Subcutaneous abdominal adipose tissue (tissue), 5 donors: ENCODE results near the gene HOXD8.
A peak's percentile ranks its signal among the peaks of the same experiment; 100 is the strongest.

Source experiments
- H3K27ac ChIP-seq: one replicate; pipeline ENCODE4 v1.7.0; 2013; ENCODE audit warnings: low read depth, mild to moderate bottlenecking, inconsistent platforms, low read length, moderate library complexity
- H3K27me3 ChIP-seq, 5 donors: one replicate each; pipeline ENCODE4 v1.7.0; 2013; ENCODE audit warnings: low read length in 5 of 5, inconsistent platforms in 1 of 5; ENCODE audit not compliant: control insufficient read depth in 5 of 5, insufficient read depth in 4 of 5
- H3K36me3 ChIP-seq, 5 donors: one replicate each; pipeline ENCODE4 v1.7.0; 2013; ENCODE audit warnings: low read length in 5 of 5; ENCODE audit not compliant: control insufficient read depth in 5 of 5, insufficient read depth in 5 of 5
- H3K4me1 ChIP-seq, 5 donors: one replicate each; pipeline ENCODE4 v1.7.0; 2013; ENCODE audit warnings: low read length in 5 of 5, mild to moderate bottlenecking in 3 of 5, moderate library complexity in 1 of 5; ENCODE audit not compliant: control insufficient read depth in 5 of 5, insufficient read depth in 5 of 5
- H3K4me3 ChIP-seq, 5 donors: one replicate each; pipeline ENCODE4 v1.7.0; 2013; ENCODE audit warnings: low read length in 5 of 5, low read depth in 1 of 5
- H3K9ac ChIP-seq, 5 donors: one replicate each; pipeline ENCODE4 v1.7.0; 2013; ENCODE audit warnings: low read length in 5 of 5, mild to moderate bottlenecking in 4 of 5, moderate library complexity in 3 of 5
- H3K9me3 ChIP-seq, 5 donors: one replicate each; pipeline ENCODE4 v1.7.0; 2013; ENCODE audit warnings: low read length in 5 of 5; ENCODE audit not compliant: control insufficient read depth in 5 of 5
- donor health status: healthy.
- donor health status: healthy.
- donor health status: healthy.
- donor health status: healthy.
- donor health status: healthy.

HOXD8 gene

GRCh38 chr2:176084611-176085119 is 44.8 kb upstream of the HOXD8 start:
- H3K4me1 ChIP-seq = peaks cover 0 to 52% (median 34%) of the 10 kb centered on the region in 5 donors
- no peak overlapping the region for H3K4me3 ChIP-seq
- no peaks in the 10 kb centered on the region for H3K36me3 ChIP-seq
- peaks cover 83 to 95% (median 93%) of the 10 kb centered on the region in 5 donors for H3K27me3 ChIP-seq
- no peak overlapping the region for H3K27ac ChIP-seq
- H3K9ac ChIP-seq = no peak overlapping the region
- H3K9me3 ChIP-seq = peaks cover 0 to 7% (median 5%) of the 10 kb centered on the region in 5 donors

- Histone ChIP-seq H3K4me1 (peaks cover 0 to 47% (median 31%) of the 10 kb centered on the region in 5 donors), H3K9ac (no peak overlapping the region), H3K27me3 (peaks cover 87 to 99% (median 97%) of the 10 kb centered on the region in 5 donors), H3K27ac (no peak overlapping the region), H3K36me3 (no peaks in the 10 kb centered on the region), H3K4me3 (peak overlapping the region in 1 of 5 donors; percentile 10), H3K9me3 (peaks cover 0 to 7% (median 5%) of the 10 kb centered on the region in 5 donors)
These were observed 44.3 kb upstream of the HOXD8 start for GRCh38 chr2:176085120-176085788.

DNA sequence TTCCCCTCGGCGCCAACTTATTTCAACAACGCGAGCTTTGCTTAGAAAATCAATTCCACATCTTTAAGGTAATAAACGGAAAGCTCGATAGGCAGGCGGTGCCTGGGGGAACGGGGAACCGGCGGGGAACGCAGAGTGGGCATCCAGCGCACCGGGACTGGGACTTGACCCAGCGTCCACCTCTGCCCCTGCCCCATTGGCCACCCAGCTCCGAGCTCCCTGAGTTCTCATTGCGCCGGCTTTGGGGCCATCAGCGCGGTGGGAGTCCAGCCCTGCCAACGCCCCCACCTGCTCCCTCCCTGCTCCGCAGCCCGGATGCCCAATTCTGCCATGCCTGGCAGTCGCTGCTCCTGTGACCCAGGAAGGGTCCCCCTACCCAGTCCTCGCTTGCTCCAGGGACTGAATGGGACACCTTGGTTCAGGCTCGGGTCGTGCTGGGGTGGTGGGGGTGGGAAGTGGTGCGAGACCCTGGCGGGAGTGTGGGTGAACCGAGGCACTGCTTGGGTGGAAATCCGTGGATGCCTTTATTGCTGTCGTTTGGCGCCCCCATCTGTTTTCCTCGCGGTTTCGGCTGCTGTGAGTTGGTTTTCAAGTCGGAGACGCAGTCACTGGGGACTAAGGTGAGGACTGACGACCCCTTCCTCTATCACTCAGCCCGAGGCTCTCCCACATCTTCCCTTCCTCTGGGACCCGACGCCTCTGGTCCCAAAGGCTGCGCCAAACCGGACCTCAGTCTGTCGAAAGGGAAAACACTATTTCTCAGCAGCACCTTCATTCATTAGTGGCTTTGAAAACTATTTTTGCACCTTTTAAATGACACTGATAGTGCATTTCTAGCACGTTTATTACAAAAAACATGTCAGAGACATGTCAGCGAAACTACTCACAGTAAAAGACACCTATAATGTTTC is 43.4 kb upstream of the HOXD8 start:
- no peaks in the 10 kb centered on the region for H3K36me3 ChIP-seq
- H3K9ac ChIP-seq = no peak overlapping the region
- peak overlapping the region in 1 of 5 donors; percentile 6 for H3K4me3 ChIP-seq
- H3K9me3 ChIP-seq = peaks cover 0 to 7% (median 0%) of the 10 kb centered on the region in 5 donors
- H3K27ac ChIP-seq = no peak overlapping the region
- peaks cover 0 to 39% (median 25%) of the 10 kb centered on the region in 5 donors for H3K4me1 ChIP-seq
- peaks cover 84 to 100% (median 96%) of the 10 kb centered on the region in 5 donors for H3K27me3 ChIP-seq

DNA sequence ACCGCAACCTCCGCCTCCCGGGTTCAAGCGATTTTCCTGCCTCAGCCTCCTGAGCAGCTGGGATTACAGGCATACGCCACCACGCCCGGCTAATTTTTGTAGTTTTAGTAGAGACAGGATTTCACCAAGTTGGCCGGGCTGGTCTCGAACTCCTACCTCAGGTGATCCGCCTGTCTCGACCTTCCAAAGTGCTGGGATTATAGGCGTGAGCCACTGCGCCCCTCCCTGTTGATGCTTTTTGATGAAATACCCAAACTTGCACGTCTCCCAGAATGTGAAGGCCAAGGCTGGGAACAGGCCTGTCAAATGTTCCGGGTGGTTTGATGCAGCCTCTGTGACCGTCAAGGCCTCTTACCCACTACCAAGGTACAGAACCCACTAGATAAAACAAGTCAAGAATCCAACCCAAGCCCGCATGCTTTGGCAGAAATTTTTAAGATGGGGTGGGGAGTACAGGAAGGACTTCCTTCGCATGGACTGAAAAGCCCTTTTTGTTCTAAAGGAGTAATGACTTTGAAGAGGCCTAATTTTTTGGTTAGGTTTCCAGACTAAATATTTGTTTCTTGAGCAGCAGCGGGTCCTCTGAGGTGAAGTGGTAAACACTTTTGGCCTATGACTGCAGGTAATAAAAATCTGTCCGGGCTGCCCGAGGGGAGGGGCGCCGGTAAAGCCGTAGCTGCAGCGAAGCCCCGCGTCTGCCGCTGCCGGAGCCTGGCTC is 42.0 kb upstream of the HOXD8 start:
- Histone ChIP-seq H3K27ac (no peak overlapping the region), H3K27me3 (peaks cover 86 to 99% (median 93%) of the 10 kb centered on the region in 5 donors), H3K4me1 (peaks cover 2 to 41% (median 31%) of the 10 kb centered on the region in 5 donors), H3K9me3 (peaks cover 0 to 2% (median 0%) of the 10 kb centered on the region in 5 donors), H3K9ac (no peak overlapping the region), H3K4me3 (peak overlapping the region in 3 of 5 donors; percentile 37 to 61 (median 47)), H3K36me3 (no peaks in the 10 kb centered on the region)

GRCh38 chr2:176088048-176088936 is 41.2 kb upstream of the HOXD8 start:
- H3K27ac ChIP-seq = no peak overlapping the region
- H3K4me1 ChIP-seq = peaks cover 2 to 43% (median 31%) of the 10 kb centered on the region in 5 donors
- H3K4me3 ChIP-seq = peak overlapping the region; percentile 23 to 61 (median 47)
- H3K36me3 ChIP-seq = no peaks in the 10 kb centered on the region
- peaks cover 81 to 96% (median 88%) of the 10 kb centered on the region in 5 donors for H3K27me3 ChIP-seq
- H3K9me3 ChIP-seq = peaks cover 0 to 2% (median 0%) of the 10 kb centered on the region in 5 donors
- H3K9ac ChIP-seq = peak overlapping the region in 1 of 5 donors; percentile 13

DNA sequence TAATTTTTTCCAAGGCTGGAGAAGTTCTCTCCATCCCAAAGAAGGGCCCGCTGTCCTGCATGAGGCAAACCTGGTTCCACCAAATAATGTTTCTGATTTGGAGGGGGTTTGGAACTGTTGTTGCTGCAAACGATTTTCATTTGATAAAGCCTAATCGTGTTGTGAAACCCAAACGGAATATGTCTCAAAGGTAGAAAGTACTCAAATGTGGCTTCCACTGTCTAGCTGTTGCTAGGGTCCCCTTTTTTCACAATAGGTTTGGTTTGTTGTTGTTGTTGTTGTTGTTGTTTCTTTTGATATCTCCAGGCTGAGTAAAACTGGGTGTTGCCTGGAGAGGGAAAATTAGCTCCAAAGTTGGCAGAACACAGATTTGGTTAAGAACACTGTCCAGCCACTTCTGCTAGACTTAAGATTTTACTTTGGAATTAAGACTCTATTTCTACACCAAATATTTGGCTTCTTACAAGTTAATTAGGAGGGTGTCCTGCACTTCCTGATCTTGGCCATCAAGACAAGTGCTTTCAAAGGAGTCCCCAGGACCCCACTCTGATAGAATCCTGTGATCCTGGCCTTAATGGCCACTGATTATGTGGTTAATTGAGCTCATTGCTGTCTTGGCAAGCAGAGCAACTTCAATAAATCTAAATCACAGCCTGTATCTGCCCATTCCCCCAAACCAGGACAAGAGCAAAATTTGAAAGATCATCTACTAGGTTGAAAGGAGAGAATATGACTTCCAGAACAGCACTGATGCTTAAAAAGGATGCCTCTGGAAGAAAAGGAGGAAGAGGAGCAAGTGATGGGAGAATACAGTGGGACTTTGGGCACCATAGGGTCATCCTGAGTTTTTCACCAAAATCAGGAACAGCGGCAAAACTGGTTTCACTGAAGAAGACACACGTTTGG is 40.3 kb upstream of the HOXD8 start:
- H3K4me1 ChIP-seq = peaks cover 2 to 44% (median 34%) of the 10 kb centered on the region in 5 donors

GRCh38 chr2:176089843-176090395 is 39.6 kb upstream of the HOXD8 start:
- H3K36me3 ChIP-seq = no peaks in the 10 kb centered on the region
- no peak overlapping the region for H3K4me3 ChIP-seq
- H3K27me3 ChIP-seq = peaks cover 81 to 96% (median 87%) of the 10 kb centered on the region in 5 donors
- no peak overlapping the region for H3K9ac ChIP-seq
- H3K4me1 ChIP-seq = peaks cover 2 to 42% (median 32%) of the 10 kb centered on the region in 5 donors
- no peak overlapping the region for H3K27ac ChIP-seq
- H3K9me3 ChIP-seq = peaks cover 0 to 2% (median 0%) of the 10 kb centered on the region in 5 donors

More for the DNA sequence above, 40.3 kb upstream of the HOXD8 start:
- Histone ChIP-seq H3K27ac (no peak overlapping the region), H3K9me3 (peaks cover 0 to 2% (median 0%) of the 10 kb centered on the region in 5 donors), H3K36me3 (no peaks in the 10 kb centered on the region), H3K27me3 (peaks cover 81 to 96% (median 88%) of the 10 kb centered on the region in 5 donors), H3K4me3 (no peak overlapping the region), H3K9ac (no peak overlapping the region)

DNA sequence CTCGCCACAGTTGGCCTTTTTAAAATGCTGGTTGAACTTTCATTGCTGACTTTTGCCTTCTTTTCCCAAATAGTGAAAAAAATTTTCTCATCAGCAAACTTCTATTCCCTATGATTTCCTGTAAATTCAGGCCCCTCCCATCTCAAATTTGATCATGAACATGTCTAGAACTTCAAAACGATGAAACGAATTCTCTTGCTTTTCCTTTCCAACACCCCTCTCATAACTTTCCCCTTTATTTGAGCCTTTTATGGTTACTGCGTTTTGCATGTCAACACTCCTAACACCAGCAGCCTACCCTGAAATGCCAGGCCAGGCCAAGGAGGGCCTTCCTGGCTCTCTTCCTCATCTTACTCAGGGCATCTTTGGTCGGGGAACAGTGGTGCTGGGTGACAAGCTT is 38.6 kb upstream of the HOXD8 start:
- Histone ChIP-seq H3K36me3 (no peaks in the 10 kb centered on the region), H3K27me3 (peaks cover 79 to 96% (median 86%) of the 10 kb centered on the region in 5 donors), H3K27ac (no peak overlapping the region), H3K9ac (no peak overlapping the region), H3K4me3 (no peak overlapping the region), H3K9me3 (peaks cover 0 to 2% (median 0%) of the 10 kb centered on the region in 5 donors), H3K4me1 (peaks cover 2 to 33% (median 27%) of the 10 kb centered on the region in 5 donors)
